Hematopoietic multipotent progenitor cell treated with erythropoietin and hydrocortisone succinate and interleukin-3 and kit ligand, for 15 days (in vitro differentiated cells): Measurements from ENCODE around the gene FRMD3.
"Not testable (repeated sequence)": the region's sequence is repeated elsewhere in the genome, so short reads cannot be mapped to it uniquely, and the experiment has no call there.

Source experiments
- DNase-seq: peaks from one replicate; pipeline ENCODE4 v3.0.0-alpha.2; 2015; ENCODE audit warnings: low spot score

Gene FRMD3

GRCh38 chr9:83388346-83388745, 149.9 kb downstream of the FRMD3 start:
- no peak for DNase-seq

- DNase-seq: no peak
Observed at GRCh38 chr9:83387401-83388185, 150.6 kb downstream of the FRMD3 start.

GRCh38 chr9:83385317-83385716, 152.9 kb downstream of the FRMD3 start:
- no peak for DNase-seq

GRCh38 chr9:83384214-83384613, 154.0 kb downstream of the FRMD3 start:
- DNase-seq: no peak

GRCh38 chr9:83383034-83383433, 155.2 kb downstream of the FRMD3 start:
- DNase-seq: no peak

GRCh38 chr9:83382421-83382820, 155.8 kb downstream of the FRMD3 start:
- DNase-seq: no peak

GRCh38 chr9:83379045-83379444, 159.2 kb downstream of the FRMD3 start:
- no peak for DNase-seq

GRCh38 chr9:83372957-83373356, 165.2 kb downstream of the FRMD3 start:
- DNase-seq: no peak

- DNase-seq: no peak
Observed at GRCh38 chr9:83367326-83367725, 170.9 kb downstream of the FRMD3 start.

- DNase-seq: no peak
Observed at GRCh38 chr9:83362341-83362995, 175.7 kb downstream of the FRMD3 start.

GRCh38 chr9:83359039-83359438, 179.2 kb downstream of the FRMD3 start:
- no peak for DNase-seq

GRCh38 chr9:83358493-83358892, 179.7 kb downstream of the FRMD3 start:
- not testable (repeated sequence) for DNase-seq

GRCh38 chr9:83355729-83356151, 182.5 kb downstream of the FRMD3 start:
- no peak for DNase-seq

GRCh38 chr9:83355024-83355444, 183.2 kb downstream of the FRMD3 start:
- no peak for DNase-seq

- no peak for DNase-seq
Observed at GRCh38 chr9:83349031-83349430, 189.2 kb downstream of the FRMD3 start.

- DNase-seq: no peak
Observed at GRCh38 chr9:83346655-83347420, 191.4 kb downstream of the FRMD3 start.

GRCh38 chr9:83343366-83343999, 194.7 kb downstream of the FRMD3 start:
- DNase-seq: no peak

GRCh38 chr9:83342731-83343130, 195.5 kb downstream of the FRMD3 start:
- no peak for DNase-seq

GRCh38 chr9:83342006-83342405, 196.2 kb downstream of the FRMD3 start:
- DNase-seq: no peak

GRCh38 chr9:83340451-83340850, 197.8 kb downstream of the FRMD3 start:
- no peak for DNase-seq

- no peak for DNase-seq
Observed at GRCh38 chr9:83339435-83339834, 198.8 kb downstream of the FRMD3 start.

GRCh38 chr9:83336706-83337105, 201.5 kb downstream of the FRMD3 start:
- no peak for DNase-seq
